ENCODE measurements around the gene CDH23. TPM values are rescaled to one million over a fixed set of nuclear protein-coding genes. Genes with fewer than 3 reads are reported as not detected.

The CDH23 gene
- total RNA-seq, 1 experiment from 2014 or later: 7.8 TPM

DNA sequence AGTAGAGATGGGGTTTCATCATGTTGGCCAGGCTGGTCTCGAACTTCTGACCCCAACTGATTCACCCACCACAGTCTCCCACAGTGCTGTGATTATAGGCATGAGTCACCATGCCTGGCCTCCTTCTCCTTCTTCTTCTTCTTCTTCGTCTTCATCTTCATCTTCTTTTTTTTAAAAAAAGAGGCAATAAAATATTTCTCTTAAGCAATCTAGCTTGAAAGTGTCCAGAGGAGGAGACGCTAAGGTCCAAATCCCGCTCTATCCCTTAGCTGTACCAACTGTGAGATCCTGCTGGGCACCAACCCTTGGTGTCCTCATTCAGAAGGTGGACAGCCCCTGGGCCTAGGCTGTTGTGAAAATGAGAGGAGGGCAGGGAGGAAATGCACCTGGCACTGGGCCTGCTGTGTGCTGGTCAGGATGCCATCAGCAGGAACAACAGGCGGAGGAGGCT is 468.2 kb downstream of the CDH23 start:
- BruUV-seq (replicated peaks): no TSS peak
- Histone ChIP-seq H3K27ac (peak overlapping the region; percentile 60), H3F3A (ENCODE audit: insufficient read depth, low read depth) (peaks cover 54% of the 10 kb centered on the region), H4K20me1 (ENCODE audit: insufficient read depth) (no peaks in the 10 kb centered on the region), H3K27me3 (ENCODE audit: insufficient read depth, low read depth) (no peaks in the 10 kb centered on the region), H3K4me1 (replicated peaks; ENCODE audit: insufficient read depth) (peaks cover 81% of the 10 kb centered on the region), H3K4me2 (peak overlapping the region; percentile 36; the same call in 1 of the 2 replicates), H3K9me3 (ENCODE audit: insufficient read depth, low read depth) (no peaks in the 10 kb centered on the region), H3K36me3 (ENCODE audit: low read depth) (no peaks in the 10 kb centered on the region), H3K79me2 (ENCODE audit: low read depth) (no peaks in the 10 kb centered on the region), H3K9me2 (ENCODE audit: insufficient read depth) (no peaks in the 10 kb centered on the region), H2AFZ (no peak overlapping the region), H3K4me3 (no peak overlapping the region)
- ChIA-PET CTCF (interaction anchor here (0.6 kb wide), 1 partner anchor 31 kb away, joined by 3 read pairs; no protein-coding TSS in a partner anchor), POLR2A (ENCODE audit: unreplicated experiment) (no interaction called here)
- DNase-seq: peak; percentile 32 to 66
- TF ChIP-seq, protein P1, sequence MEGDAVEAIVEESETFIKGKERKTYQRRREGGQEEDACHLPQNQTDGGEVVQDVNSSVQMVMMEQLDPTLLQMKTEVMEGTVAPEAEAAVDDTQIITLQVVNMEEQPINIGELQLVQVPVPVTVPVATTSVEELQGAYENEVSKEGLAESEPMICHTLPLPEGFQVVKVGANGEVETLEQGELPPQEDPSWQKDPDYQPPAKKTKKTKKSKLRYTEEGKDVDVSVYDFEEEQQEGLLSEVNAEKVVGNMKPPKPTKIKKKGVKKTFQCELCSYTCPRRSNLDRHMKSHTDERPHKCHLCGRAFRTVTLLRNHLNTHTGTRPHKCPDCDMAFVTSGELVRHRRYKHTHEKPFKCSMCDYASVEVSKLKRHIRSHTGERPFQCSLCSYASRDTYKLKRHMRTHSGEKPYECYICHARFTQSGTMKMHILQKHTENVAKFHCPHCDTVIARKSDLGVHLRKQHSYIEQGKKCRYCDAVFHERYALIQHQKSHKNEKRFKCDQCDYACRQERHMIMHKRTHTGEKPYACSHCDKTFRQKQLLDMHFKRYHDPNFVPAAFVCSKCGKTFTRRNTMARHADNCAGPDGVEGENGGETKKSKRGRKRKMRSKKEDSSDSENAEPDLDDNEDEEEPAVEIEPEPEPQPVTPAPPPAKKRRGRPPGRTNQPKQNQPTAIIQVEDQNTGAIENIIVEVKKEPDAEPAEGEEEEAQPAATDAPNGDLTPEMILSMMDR (conservative IDR thresholded peaks at IDR 0.05): no peak
- TF ChIP-seq EZH2 (IDR thresholded peaks at IDR 0.05; ENCODE audit: low read depth): no peak
- intact Hi-C loops (cut with micrococcal nuclease; ENCODE audit: unreplicated experiment): no loop called here

Small RNAs within 50 kb of the gene (microRNA-seq; reads per million reads assigned to microRNA genes)
- not detected for gene MIR7152 (ENCODE audit: borderline number of aligned reads, borderline replicate concordance)

Other genes with a start within 250 kb of the CDH23 start
- gene UNC5B, start 184.3 kb upstream of the CDH23 start, total RNA-seq (2021): 1.7 and 2.7 TPM in 2 replicates
- gene SLC29A3, start 77.7 kb upstream of the CDH23 start, total RNA-seq (2021): 24.1 and 35.7 TPM in 2 replicates